ENCODE results near the gene CIROP.

Gene CIROP

DNA sequence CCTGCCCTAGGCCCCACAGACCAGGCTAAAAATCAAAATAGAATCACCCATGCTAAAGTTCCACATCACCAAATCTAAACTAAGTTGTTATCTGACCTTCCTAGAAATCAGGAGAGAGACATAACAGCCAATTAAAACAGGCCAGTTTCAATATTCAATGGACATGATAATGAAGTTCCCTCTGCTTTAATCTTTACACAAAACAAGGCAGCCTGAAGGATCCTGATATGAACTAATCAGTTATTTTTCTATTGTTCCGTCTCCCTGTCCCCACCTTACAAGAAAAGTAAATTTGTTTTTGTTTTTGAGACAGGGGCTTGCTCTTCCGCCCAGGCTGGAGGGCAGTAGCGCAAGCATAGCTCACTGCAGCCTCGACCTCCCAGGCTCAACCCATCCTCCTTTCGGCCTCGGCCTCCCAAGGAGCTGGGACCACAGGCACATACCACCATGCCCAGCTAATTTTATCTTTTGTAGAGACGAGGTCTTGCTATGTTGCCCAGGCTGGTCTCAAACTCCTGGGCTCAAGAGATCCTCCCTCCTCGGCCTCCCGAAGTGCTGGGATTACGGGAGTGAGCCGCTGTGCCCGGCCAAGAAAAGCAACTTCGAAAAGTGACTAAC is 19.7 kb upstream of the CIROP start:
- Histone ChIP-seq H3K36me3 (ENCODE audit: control insufficient read depth, insufficient read depth, low read length) (no peaks in the 10 kb centered on the region), H3K4me3 (replicated peaks; ENCODE audit: low read depth, low read length) (no peak overlapping the region), H3K27me3 (replicated peaks; ENCODE audit: control insufficient read depth, insufficient read depth, low read length) (no peaks in the 10 kb centered on the region; the same call in 1 of the 2 replicates)
- DNase-seq (ENCODE audit: extremely low read depth, insufficient read length): no peak
- TF ChIP-seq, protein P1, sequence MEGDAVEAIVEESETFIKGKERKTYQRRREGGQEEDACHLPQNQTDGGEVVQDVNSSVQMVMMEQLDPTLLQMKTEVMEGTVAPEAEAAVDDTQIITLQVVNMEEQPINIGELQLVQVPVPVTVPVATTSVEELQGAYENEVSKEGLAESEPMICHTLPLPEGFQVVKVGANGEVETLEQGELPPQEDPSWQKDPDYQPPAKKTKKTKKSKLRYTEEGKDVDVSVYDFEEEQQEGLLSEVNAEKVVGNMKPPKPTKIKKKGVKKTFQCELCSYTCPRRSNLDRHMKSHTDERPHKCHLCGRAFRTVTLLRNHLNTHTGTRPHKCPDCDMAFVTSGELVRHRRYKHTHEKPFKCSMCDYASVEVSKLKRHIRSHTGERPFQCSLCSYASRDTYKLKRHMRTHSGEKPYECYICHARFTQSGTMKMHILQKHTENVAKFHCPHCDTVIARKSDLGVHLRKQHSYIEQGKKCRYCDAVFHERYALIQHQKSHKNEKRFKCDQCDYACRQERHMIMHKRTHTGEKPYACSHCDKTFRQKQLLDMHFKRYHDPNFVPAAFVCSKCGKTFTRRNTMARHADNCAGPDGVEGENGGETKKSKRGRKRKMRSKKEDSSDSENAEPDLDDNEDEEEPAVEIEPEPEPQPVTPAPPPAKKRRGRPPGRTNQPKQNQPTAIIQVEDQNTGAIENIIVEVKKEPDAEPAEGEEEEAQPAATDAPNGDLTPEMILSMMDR (IDR thresholded peaks at IDR 0.05; ENCODE audit: insufficient read depth, low read length, poor library complexity, severe bottlenecking): no peak

DNA sequence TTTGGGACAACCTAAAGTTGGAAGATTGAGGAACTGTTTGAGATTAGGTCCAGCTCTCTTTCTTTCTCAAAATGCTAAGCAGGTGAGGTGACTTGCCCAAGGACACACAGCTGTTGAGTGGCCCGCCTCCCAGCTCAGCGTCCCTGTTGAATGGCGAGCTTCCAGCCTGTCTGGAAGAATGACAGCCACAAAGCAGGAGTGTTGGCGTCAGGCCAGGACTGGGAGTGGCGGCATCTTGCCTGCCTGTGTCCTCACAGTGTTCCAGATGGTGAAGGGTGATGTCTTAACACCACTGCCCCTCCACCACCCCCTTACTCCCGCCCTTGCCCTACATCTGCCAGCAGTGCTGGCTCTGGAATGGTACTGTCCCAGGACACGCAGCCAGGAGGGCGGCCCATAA is 18.6 kb upstream of the CIROP start:
- H3K27me3 ChIP-seq (replicated peaks; ENCODE audit: control insufficient read depth, insufficient read depth, low read length): no peaks in the 10 kb centered on the region; the same call in 1 of the 2 replicates
- TF ChIP-seq, protein P1 (IDR thresholded peaks at IDR 0.05; ENCODE audit: insufficient read depth, low read length, poor library complexity, severe bottlenecking): no peak
- H3K36me3 ChIP-seq (ENCODE audit: control insufficient read depth, insufficient read depth, low read length): no peaks in the 10 kb centered on the region
- no peak for DNase-seq (ENCODE audit: extremely low read depth, insufficient read length)
- H3K4me3 ChIP-seq (replicated peaks; ENCODE audit: low read depth, low read length): no peak overlapping the region

DNA sequence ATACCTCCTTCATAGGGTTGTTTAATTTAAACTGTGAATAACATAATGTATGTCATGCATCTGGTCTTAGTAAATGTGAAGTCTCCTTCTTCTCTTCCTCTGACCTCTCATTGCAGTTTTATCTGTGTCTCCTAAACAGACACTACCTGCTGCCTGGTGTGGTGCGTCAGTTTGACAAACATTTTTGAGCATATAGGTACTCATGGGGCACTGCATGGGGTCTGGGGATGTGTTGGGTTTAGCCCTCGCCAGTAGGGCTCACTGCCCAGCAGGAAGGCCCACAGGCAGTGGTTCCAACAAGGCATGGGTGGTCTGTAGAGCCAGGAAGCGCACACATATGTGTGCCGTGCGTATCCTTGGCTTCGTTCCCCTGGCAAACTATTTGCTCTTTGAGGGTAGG is 17.3 kb upstream of the CIROP start:
- Histone ChIP-seq H3K36me3 (ENCODE audit: control insufficient read depth, insufficient read depth, low read length) (no peaks in the 10 kb centered on the region), H3K4me3 (replicated peaks; ENCODE audit: low read depth, low read length) (no peak overlapping the region), H3K27me3 (replicated peaks; ENCODE audit: control insufficient read depth, insufficient read depth, low read length) (no peaks in the 10 kb centered on the region)
- TF ChIP-seq, protein P1 (IDR thresholded peaks at IDR 0.05; ENCODE audit: insufficient read depth, low read length, poor library complexity, severe bottlenecking): no peak
- DNase-seq (ENCODE audit: extremely low read depth, insufficient read length): no peak

DNA sequence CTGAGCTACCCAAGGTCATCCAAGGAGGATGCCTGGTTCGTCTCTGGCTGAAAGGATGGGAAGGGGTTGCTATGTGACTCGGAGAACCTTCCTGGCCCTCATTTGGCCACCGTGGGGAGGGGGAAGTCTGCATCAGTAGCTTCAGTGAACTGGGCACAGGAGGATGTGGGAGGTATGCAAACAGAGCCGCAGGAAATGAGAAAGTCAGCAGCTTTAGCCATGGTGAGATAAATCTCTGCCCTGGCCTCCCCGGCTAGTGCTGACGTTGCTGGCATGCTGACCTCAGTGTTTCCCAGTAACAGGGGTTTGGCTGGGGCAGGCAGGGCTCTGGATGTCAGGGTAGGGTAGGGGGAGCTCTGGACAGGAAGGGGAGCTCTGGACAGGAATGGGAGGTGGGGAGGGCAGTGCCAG is 16.6 kb upstream of the CIROP start:
- DNase-seq (ENCODE audit: extremely low read depth, insufficient read length): peak; percentile 36
- TF ChIP-seq, protein P1 (IDR thresholded peaks at IDR 0.05; ENCODE audit: insufficient read depth, low read length, poor library complexity, severe bottlenecking): no peak
- Histone ChIP-seq H3K27me3 (replicated peaks; ENCODE audit: control insufficient read depth, insufficient read depth, low read length) (no peaks in the 10 kb centered on the region), H3K36me3 (ENCODE audit: control insufficient read depth, insufficient read depth, low read length) (no peaks in the 10 kb centered on the region), H3K4me3 (replicated peaks; ENCODE audit: low read depth, low read length) (no peak overlapping the region)

DNA sequence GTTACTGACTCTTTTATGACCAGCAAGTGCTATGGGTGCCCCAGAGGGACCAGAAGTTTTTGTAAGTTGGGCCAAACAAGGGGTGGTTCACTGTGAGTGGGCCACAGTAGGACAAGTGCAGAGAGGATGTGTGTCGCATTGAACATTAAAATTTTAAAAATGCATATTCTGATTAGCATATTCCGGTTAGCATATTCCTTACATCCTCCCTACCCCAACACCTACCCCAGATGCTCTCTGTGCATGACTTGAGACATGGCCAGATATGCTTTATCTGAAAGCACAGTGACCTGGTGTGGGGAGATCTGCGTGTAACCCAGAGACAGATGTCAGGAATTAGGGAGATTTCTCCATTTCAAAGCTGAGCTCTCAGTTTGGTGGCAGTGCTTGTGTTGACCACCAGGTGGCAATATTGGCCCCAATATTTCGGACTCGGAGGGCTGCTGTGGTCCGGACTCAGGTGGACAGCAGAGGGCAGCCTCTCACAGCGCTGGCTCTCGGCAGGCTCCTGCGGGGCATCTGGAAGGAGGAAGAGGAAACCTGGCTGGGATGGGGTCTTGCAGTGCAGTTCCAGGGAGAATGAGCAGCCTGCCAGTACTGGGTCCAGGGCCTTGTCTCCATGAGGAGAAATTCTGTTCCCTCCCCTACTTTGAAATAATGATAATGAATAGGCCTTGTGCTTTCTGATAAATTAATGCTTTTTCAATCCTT is 15.9 kb upstream of the CIROP start:
- Histone ChIP-seq H3K4me3 (replicated peaks; ENCODE audit: low read depth, low read length) (0 out of 2 replicates have a peak overlapping the region, but pooled peaks have one; percentile 1), H3K27me3 (replicated peaks; ENCODE audit: control insufficient read depth, insufficient read depth, low read length) (no peaks in the 10 kb centered on the region), H3K36me3 (ENCODE audit: control insufficient read depth, insufficient read depth, low read length) (no peaks in the 10 kb centered on the region)
- peak; percentile 72 for DNase-seq (ENCODE audit: extremely low read depth, insufficient read length)
- TF ChIP-seq, protein P1 (IDR thresholded peaks at IDR 0.05; ENCODE audit: insufficient read depth, low read length, poor library complexity, severe bottlenecking): peak; percentile 100

All from GM06990 (cell line).